Measurements from ENCODE around the gene PRDM11. TPM values are rescaled to one million over a fixed set of nuclear protein-coding genes. Genes with fewer than 3 reads are reported as not detected.

Gene PRDM11
- total and polyA plus RNA-seq, 2 of the 8 experiments (the other 6 are each of a cell fraction or from before 2014, with no cell fraction given), result 3.6 to 11.7 TPM

GRCh38 chr11:45213717-45214116 is 67.3 kb downstream of the PRDM11 start:
- Histone ChIP-seq H3K56ac (replicated peaks; ENCODE audit: insufficient read length, low read depth, low read length) (no peak overlapping the region), H3K14ac (ENCODE audit: insufficient read length) (no peak overlapping the region), H2BK120ac (replicated peaks; ENCODE audit: low read depth, low read length) (no peak overlapping the region)

More at GRCh38 chr11:45213717-45214116, 67.3 kb downstream of the PRDM11 start:
- Histone ChIP-seq H3K23ac (ENCODE audit: insufficient read length) (no peak overlapping the region), H3K36me3 (ENCODE audit: control insufficient read depth in 2 of 4, insufficient read depth in 4 of 4, low read length in 3 of 4) (no peaks in the 10 kb centered on the region), H4K5ac (ENCODE audit: insufficient read length, low read depth, low read length) (no peak overlapping the region), H4K91ac (replicated peaks; ENCODE audit: insufficient read length, low read length) (no peak overlapping the region), H3K23me2 (ENCODE audit: low read depth, low read length) (no peaks in the 10 kb centered on the region), H4K8ac (ENCODE audit: extremely low read depth, insufficient read depth, low read length) (no peak overlapping the region), H3K79me2 (ENCODE audit: control insufficient read depth in 1 of 2, insufficient read depth in 2 of 2, low read length in 2 of 2) (no peaks in the 10 kb centered on the region), H3K79me1 (ENCODE audit: low read depth, low read length) (no peaks in the 10 kb centered on the region), H3K9me3 (ENCODE audit: insufficient read depth in 2 of 2, low read depth in 1 of 2, low read length in 1 of 2) (no peaks in the 10 kb centered on the region), H2AFZ (ENCODE audit: low read length) (no peak overlapping the region), H3K9ac (replicated peaks in 1 of 4; ENCODE audit: extremely low read depth in 1 of 4, low read depth in 3 of 4, low read length in 3 of 4) (no peak overlapping the region), H3K27me3 (replicated peaks in 1 of 4; ENCODE audit: control insufficient read depth in 3 of 4, extremely low read depth in 1 of 4, insufficient read depth in 3 of 4, low read length in 3 of 4) (no peaks in the 10 kb centered on the region), H3K18ac (ENCODE audit: extremely low read depth, low read length) (no peak overlapping the region), H2BK5ac (ENCODE audit: low read depth, low read length) (no peak overlapping the region), H4K20me1 (replicated peaks in 1 of 2; ENCODE audit: control insufficient read depth in 1 of 2, insufficient read depth in 2 of 2, low read length in 2 of 2) (no peaks in the 10 kb centered on the region), H3K4me1 (replicated peaks in 1 of 4; ENCODE audit: control insufficient read depth in 3 of 4, insufficient read depth in 4 of 4, low read length in 3 of 4) (peaks cover 3 to 20% (median 10%) of the 10 kb centered on the region in 4 experiments), H2BK20ac (ENCODE audit: low read length) (no peak overlapping the region), H2BK12ac (ENCODE audit: low read depth, low read length) (no peak overlapping the region), H2AK5ac (ENCODE audit: low read depth, low read length) (no peak overlapping the region), H3K4me3 (ENCODE audit: extremely low read depth in 1 of 4, insufficient read depth in 2 of 4, low read depth in 3 of 4, low read length in 4 of 4) (no peak overlapping the region), H3K27ac (ENCODE audit: low read depth, low read length) (no peak overlapping the region), H2BK15ac (ENCODE audit: low read length) (no peak overlapping the region), H3K4ac (replicated peaks; ENCODE audit: insufficient read length, low read depth, low read length) (no peak overlapping the region), H3K4me2 (ENCODE audit: insufficient read depth in 1 of 2, low read depth in 2 of 2, low read length in 2 of 2) (no peak overlapping the region)
- ChIA-PET CTCF (ENCODE audit: partially characterized antibody) (interaction anchor here (0.7 to 5.8 kb wide), 19 partner anchors 8 to 558 kb away, joined by 3 to 49 read pairs (median 5); partner anchors contain the start of gene SYT13), POLR2A (ENCODE audit: partially characterized antibody) (no interaction called here)
- WGBS, 2 experiments (ENCODE audit: extremely low coverage in 1 of 2, insufficient coverage in 1 of 2, insufficient read length in 1 of 2, insufficient replicate concordance in 2 of 2, low coverage in 1 of 2, low lambda C conversion rate in 2 of 2, missing lambda C conversion rate in 1 of 2), result 89% methylated on average over 1 of the region's 1 CpG; no CpG with 5 or more reads in 1 of the 2 experiments
- FAIRE-seq, result no peak
- TF ChIP-seq BACH1 (IDR thresholded peaks at IDR 0.05; ENCODE audit: low read length) (no peak), MAFK (IDR thresholded peaks at IDR 0.05; ENCODE audit: low read depth, low read length) (no peak), EZH2 (IDR thresholded peaks at IDR 0.05; ENCODE audit: low read depth, low read length, severe bottlenecking) (no peak), TAF7 (optimal IDR thresholded peaks at IDR 0.05; ENCODE audit: borderline replicate concordance, low read depth, low read length) (no peak), GTF2F1 (IDR thresholded peaks at IDR 0.05; ENCODE audit: borderline replicate concordance, low read depth, low read length) (no peak), EP300 (IDR thresholded peaks at IDR 0.05; ENCODE audit: borderline replicate concordance in 1 of 2, low read depth in 2 of 2, low read length in 2 of 2) (no peak), NRF1 (IDR thresholded peaks at IDR 0.05; ENCODE audit: low read depth, low read length) (no peak), JUND (IDR thresholded peaks at IDR 0.05; ENCODE audit: low read length) (no peak), EGR1 (IDR thresholded peaks at IDR 0.05; ENCODE audit: borderline replicate concordance, low read depth, low read length) (no peak), KDM1A (IDR thresholded peaks at IDR 0.05; ENCODE audit: borderline replicate concordance, low read length) (no peak)
- DNase-seq (ENCODE audit: low read depth in 1 of 2, low spot score in 2 of 2), result no peak

All from H1 (cell line).